Smooth muscle cell (in vitro differentiated cells): ENCODE data around the gene SLC3A2. TPM values are rescaled to one million over a fixed set of nuclear protein-coding genes. Genes with fewer than 3 reads are reported as not detected.
"Not testable (repeated sequence)": the region's sequence is repeated elsewhere in the genome, so short reads cannot be mapped to it uniquely, and the experiment has no call there.

Experiments
- DNase-seq: peaks from one replicate; lab custom pipeline; 2025; ENCODE audit not compliant: unreplicated experiment; lab: John Stamatoyannopoulos, UW
- H2AFZ ChIP-seq: fragments of 200-600 bp; sonication (generic); 2 replicates; pipeline ENCODE4 v1.6.0; 2016; ENCODE audit warnings: antibody characterized with exemption, low read depth, mild to moderate bottlenecking
- H3F3A ChIP-seq: fragments of 200-600 bp; sonication (generic); 2 replicates; pipeline ENCODE4 v1.6.0; 2017; ENCODE audit warnings: antibody characterized with exemption, low read depth
- H3K27ac ChIP-seq: fragments of 200-600 bp; sonication (generic); 2 replicates; pipeline ENCODE4 v1.5.1; 2016; ENCODE audit warnings: low read depth, mild to moderate bottlenecking
- H3K27me3 ChIP-seq: fragments of 200-600 bp; sonication (generic); 2 replicates; pipeline ENCODE4 v1.6.1; 2016; ENCODE audit warnings: low read depth, mild to moderate bottlenecking
- H3K36me3 ChIP-seq: fragments of 200-600 bp; sonication (generic); 2 replicates; pipeline ENCODE4 v1.5.1; 2016; ENCODE audit warnings: low read depth
- H3K4me1 ChIP-seq: fragments of 200-600 bp; sonication (generic); 2 replicates; pipeline ENCODE4 v1.5.1; 2016; ENCODE audit warnings: low read depth
- H3K4me2 ChIP-seq: fragments of 200-600 bp; sonication (generic); 2 replicates; pipeline ENCODE4 v1.6.0; 2016; ENCODE audit warnings: mild to moderate bottlenecking
- H3K4me3 ChIP-seq: fragments of 200-600 bp; sonication (generic); 2 replicates; pipeline ENCODE4 v1.5.1; 2016; ENCODE audit warnings: mild to moderate bottlenecking
- H3K79me2 ChIP-seq: fragments of 200-600 bp; sonication (generic); 2 replicates; pipeline ENCODE4 v1.6.0; 2016; ENCODE audit warnings: low read depth, mild to moderate bottlenecking
- H3K9ac ChIP-seq: fragments of 200-600 bp; sonication (generic); 2 replicates; pipeline ENCODE4 v1.6.0; 2016; ENCODE audit warnings: low read depth
- H3K9me3 ChIP-seq: fragments of 200-600 bp; sonication (generic); replicated peaks from 2 replicates; pipeline ENCODE4 v1.5.1; 2016; ENCODE audit warnings: low read depth
- H4K20me1 ChIP-seq: fragments of 200-600 bp; sonication (generic); 2 replicates; pipeline ENCODE4 v1.6.0; 2016; ENCODE audit warnings: low read depth
- WGBS: methylation state at CpG from one replicate; pipeline ENCODE4 v1.1.7; 2016; ENCODE audit warnings: low lambda C conversion rate; 5-methylcytosine and 5-hydroxymethylcytosine counted together
- polyA plus RNA-seq: library from polyadenylated mRNA; unstranded; fragments of >200 nt; fragmentation: Nextera tagmentation; extraction: Ambion mirVana; gene quantifications from 2 replicates; pipeline ENCODE4 v1.2.1, GENCODE V29; 2016
- total RNA-seq: library from RNA; depleted of rRNA; stranded (reverse); fragments of >200 nt; gene quantifications from 2 replicates; pipeline ENCODE4 v1.2.3, GENCODE V29; 2014
- TF ChIP-seq, protein P1 (sequence below): fragments of 200-600 bp; sonication (generic); IDR thresholded peaks from 2 replicates; pipeline ENCODE4 v1.5.1; 2017; ENCODE audit warnings: borderline replicate concordance, mild to moderate bottlenecking, antibody characterized with exemption; ENCODE audit not compliant: insufficient read depth, poor library complexity, severe bottlenecking

Gene SLC3A2
- total and polyA plus RNA-seq, 2 experiments from 2014 or later: 179 to 181 TPM

DNA sequence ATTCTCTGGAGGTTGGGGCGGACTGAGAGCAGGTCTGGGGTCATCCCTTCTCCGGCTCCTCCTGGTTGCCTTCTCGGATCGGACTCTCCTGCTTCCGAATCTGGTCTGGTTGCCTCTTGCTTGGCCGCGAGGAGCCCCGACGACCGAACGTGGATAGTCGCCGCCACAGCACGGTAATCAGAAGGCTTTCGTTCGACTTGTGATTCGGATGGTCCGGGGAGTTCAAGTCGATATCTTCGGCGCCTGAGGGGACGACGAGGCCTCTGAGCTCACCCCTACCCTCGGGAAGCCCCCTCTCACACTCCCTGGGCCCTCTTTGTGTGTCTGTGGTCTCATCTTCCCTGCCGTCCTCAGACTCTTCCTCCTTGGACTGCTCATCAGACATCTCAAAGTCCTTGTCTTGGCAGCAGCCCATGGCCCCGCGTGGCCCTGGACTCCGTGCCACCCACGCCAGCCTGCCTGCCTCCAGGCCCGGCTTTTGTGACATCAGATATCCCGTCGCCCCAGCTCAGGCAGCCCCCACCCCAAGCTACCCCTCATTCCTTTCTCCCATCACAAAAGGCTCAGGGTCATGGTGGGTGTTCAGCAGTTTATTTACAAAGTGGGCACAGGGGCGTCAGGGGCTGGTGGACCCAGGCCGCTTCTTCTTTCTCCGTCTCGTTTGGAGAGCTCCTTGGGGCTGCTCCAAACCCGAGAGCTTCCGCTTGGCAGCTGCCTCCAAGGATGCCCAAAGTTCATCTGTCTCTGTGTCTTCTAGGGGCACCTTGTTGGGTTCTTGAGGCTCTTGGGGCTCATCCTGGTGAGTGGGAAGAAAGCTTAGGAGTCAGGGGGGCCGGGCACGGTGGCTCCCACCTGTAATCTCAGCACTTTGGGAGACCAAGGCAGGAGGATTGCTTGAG is 48.1 kb upstream of the SLC3A2 start, which contains the start of gene TEX54:
Gene TEX54, minus strand, starts transcription at position 506 of the 899 bp plus-strand sequence.
- Histone ChIP-seq H3K9me3 (no peaks in the 10 kb centered on the region), H3K79me2 (peaks cover 72% of the 10 kb centered on the region), H3K27ac (peak within 1 kb of the TSS; percentile 98), H2AFZ (no peak within 1 kb of the TSS), H3K9ac (peak within 1 kb of the TSS; percentile 99), H3K36me3 (no peaks in the 10 kb centered on the region), H3K4me1 (peaks cover 8% of the 10 kb centered on the region), H3K4me2 (peak within 1 kb of the TSS; percentile 99), H4K20me1 (peaks cover 39% of the 10 kb centered on the region), H3K4me3 (peak within 1 kb of the TSS; percentile 100), H3K27me3 (no peaks in the 10 kb centered on the region), H3F3A (no peaks in the 10 kb centered on the region)
- 15% methylated on average over 38 of the region's 40 CpGs for WGBS
- DNase-seq: peak; percentile 67
- TF ChIP-seq, protein P1, sequence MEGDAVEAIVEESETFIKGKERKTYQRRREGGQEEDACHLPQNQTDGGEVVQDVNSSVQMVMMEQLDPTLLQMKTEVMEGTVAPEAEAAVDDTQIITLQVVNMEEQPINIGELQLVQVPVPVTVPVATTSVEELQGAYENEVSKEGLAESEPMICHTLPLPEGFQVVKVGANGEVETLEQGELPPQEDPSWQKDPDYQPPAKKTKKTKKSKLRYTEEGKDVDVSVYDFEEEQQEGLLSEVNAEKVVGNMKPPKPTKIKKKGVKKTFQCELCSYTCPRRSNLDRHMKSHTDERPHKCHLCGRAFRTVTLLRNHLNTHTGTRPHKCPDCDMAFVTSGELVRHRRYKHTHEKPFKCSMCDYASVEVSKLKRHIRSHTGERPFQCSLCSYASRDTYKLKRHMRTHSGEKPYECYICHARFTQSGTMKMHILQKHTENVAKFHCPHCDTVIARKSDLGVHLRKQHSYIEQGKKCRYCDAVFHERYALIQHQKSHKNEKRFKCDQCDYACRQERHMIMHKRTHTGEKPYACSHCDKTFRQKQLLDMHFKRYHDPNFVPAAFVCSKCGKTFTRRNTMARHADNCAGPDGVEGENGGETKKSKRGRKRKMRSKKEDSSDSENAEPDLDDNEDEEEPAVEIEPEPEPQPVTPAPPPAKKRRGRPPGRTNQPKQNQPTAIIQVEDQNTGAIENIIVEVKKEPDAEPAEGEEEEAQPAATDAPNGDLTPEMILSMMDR: no peak

DNA sequence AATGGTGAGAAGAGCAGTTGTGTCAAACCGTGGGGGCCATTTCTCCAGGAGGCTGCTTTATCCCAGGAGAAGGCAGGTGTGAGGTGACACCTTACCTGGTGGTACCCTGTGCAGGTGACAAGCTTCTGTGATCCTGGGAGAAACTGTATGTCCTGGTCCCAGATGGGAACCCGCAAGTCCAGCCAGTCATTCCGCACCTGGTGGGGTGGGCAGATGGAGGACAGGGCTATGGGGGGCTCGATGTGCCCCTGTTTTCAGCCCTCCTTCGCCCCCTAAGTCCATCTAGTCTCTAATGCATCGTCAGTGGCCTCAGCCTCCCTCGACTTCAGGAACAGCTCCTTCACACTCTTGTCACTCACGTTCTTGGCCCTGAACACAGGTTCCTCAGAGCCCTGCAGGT is 45.4 kb upstream of the SLC3A2 start:
- WGBS: 94% methylated on average over 7 of the region's 8 CpGs
- TF ChIP-seq, protein P1: no peak
- H3K9ac ChIP-seq: no peak overlapping the region

DNA sequence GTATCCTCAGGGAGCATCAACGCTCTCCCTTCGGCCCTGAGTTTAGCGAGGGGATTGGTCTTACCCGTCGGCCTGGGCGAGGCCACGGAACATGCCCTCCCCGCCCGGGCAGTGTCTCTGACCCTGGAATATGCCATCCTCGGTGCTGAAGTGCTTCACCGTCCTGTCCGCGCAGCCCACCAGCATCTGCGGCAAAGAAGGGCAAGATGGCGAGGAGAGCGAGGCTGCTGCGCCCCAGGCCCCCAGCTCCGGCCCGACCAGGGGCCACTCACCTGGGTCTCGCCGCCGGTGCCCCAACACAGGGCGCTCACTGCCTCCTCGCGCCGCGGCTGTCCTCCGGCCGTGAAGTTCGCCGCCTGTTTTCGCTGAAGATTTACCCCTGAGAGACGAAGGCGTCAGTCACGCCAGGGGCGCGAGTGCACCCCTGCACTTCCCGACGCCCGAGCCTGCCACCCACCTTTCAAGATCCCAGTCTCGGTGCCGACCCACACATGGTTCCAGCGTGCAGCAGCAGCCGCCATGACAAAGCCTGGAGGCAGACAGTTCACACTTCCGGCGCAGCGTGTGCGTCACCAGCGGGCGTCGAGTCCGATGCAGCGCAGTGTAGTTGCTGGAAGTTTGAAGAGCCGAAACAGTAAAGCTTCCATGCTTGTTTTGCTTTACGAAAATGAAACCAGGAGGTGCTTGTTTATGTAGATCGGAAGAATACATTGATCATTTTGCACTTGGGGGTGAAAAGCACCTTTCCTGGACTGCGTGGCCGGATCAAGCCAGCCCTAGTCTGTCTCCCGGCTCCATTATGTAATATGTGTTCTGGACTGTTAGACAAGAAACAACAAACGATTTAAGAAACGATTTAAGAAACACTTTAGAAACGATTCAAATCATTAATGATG is 41.4 kb upstream of the SLC3A2 start, which contains the start of gene WDR74:
Gene WDR74, minus strand, starts transcription at position 541 of the 896 bp plus-strand sequence. Its CDS starts 20 bp downstream, at position 521.
- Histone ChIP-seq H3K27me3 (no peaks in the 10 kb centered on the region), H3F3A (peaks cover 29% of the 10 kb centered on the region), H3K9ac (peak within 1 kb of the TSS; percentile 96), H4K20me1 (no peaks in the 10 kb centered on the region), H3K4me3 (peak within 1 kb of the TSS; percentile 89), H3K9me3 (no peaks in the 10 kb centered on the region), H2AFZ (peak within 1 kb of the TSS; percentile 40), H3K27ac (peak within 1 kb of the TSS; percentile 100), H3K4me2 (peak within 1 kb of the TSS; percentile 87), H3K4me1 (peaks cover 11% of the 10 kb centered on the region), H3K79me2 (peaks cover 33% of the 10 kb centered on the region), H3K36me3 (no peaks in the 10 kb centered on the region)
- TF ChIP-seq, protein P1: no peak
- 1% methylated on average over 56 of the region's 62 CpGs for WGBS
- DNase-seq: peak; percentile 51

More for the DNA sequence above, 45.4 kb upstream of the SLC3A2 start:
- Histone ChIP-seq H3F3A (peaks cover 5% of the 10 kb centered on the region), H3K27ac (no peak overlapping the region), H2AFZ (no peak overlapping the region), H3K4me3 (no peak overlapping the region), H3K9me3 (no peaks in the 10 kb centered on the region), H3K4me2 (no peak overlapping the region), H4K20me1 (peaks cover 12% of the 10 kb centered on the region), H3K4me1 (peaks cover 5% of the 10 kb centered on the region), H3K79me2 (peaks cover 61% of the 10 kb centered on the region), H3K36me3 (no peaks in the 10 kb centered on the region), H3K27me3 (no peaks in the 10 kb centered on the region)
- DNase-seq: no peak

DNA sequence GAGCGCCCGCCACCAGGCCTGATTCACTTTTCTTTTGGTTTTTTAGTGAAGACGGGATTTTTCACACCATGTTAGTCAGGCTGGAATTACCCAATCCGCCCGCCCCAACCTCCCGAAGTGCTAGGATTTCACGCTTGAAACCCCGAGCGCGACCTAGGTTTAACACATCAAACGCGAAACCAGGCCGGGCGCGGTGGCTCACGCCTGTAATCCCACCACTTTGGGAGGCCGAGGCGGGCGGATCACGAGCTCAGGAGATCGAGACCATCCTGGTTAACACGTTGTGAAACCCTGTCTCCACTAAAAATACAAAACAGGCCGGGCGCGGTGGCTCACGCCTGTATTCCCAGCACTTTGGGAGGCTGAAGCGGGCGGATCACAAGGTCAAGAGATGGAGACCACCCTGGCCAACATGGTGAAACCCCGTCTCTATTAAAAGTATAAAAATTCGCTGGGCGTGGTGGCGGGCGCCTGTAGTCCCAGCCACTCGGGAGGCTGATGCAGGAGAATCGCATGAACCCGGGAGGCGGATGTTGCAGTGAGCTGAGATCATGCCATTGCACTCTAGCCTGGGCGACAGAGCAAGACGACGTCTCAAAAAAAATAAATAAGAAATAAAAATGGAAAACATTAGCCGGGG is 39.9 kb upstream of the SLC3A2 start:
- Histone ChIP-seq H3K4me1 (peaks cover 11% of the 10 kb centered on the region), H3F3A (peaks cover 29% of the 10 kb centered on the region), H3K27ac (peak overlapping the region; percentile 100), H3K4me3 (peak overlapping the region; percentile 89), H3K9ac (peak overlapping the region; percentile 96), H3K79me2 (peaks cover 26% of the 10 kb centered on the region), H3K4me2 (peak overlapping the region; percentile 87)
- not testable (repeated sequence) for H3K9me3 ChIP-seq, H4K20me1 ChIP-seq, H2AFZ ChIP-seq, H3K36me3 ChIP-seq, H3K27me3 ChIP-seq
- under 1% methylated on average over 41 of the region's 41 CpGs for WGBS
- peak; percentile 77 for DNase-seq
